ENCODE measurements around the gene TMPRSS7. TPM values are rescaled to one million over a fixed set of nuclear protein-coding genes. Genes with fewer than 3 reads are reported as not detected.

The TMPRSS7 gene
- total RNA-seq = 0.12 TPM

DNA sequence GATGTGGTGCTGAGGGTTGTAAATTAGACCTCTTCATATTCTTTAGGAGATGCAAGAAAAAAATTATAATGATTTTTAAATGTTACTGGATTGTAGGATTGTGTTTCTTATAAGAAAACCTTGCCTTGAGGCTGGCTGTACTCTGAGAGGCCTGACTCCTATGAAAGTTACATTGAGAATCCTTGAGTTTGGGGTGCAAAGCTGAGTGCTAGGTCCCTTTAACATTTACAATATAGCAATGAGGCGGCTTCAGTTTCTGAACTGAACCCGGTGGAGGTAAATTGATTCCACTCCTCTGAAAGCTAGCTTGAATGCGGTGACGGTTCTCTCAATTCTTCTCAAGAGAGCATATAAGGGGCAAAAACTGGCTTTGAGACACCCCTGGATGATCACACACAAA is at the start of gene TMPRSS7:
Gene TMPRSS7, plus strand, starts transcription at position 301 of the 400 bp plus-strand sequence. CDS start 110 bp downstream, outside the sequence.
- DNase-seq (ENCODE audit: low spot score) = no peak

GRCh38 chr3:111986800-111987199 is 47.7 kb upstream of the TMPRSS7 start:
- DNase-seq (ENCODE audit: low spot score) = no peak

DNA sequence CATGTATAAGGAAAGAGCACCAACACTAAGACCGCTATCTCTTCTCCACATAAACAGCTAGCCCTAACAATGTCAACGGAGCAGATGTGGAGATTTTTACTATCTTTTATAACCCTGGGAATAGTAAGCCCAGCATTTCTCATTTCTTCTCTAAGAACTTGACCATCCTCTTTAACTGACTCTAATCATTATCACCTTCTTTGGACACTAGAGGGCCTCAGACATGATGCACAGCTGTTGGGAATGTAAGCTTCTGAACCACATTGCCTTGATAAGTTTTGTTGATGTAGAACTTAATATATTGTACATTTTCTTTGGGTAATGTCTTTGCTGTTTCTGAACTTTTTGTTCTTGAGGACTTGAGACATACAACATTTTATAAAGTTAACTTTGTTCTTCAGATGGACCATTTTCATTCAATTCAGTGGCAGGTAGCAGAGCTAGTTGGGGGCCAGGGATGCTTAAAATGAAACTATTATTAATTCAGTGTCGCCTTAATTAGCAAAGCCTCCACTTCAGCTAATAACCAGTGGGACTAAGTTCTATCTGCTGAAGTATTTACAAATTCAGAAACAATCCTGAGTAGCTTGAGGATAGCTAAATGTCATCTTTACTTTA is 45.4 kb upstream of the TMPRSS7 start:
- DNase-seq (ENCODE audit: low spot score) = no peak

- no peak for DNase-seq (ENCODE audit: low spot score)
These were observed 41.5 kb upstream of the TMPRSS7 start for GRCh38 chr3:111993038-111993437.

DNA sequence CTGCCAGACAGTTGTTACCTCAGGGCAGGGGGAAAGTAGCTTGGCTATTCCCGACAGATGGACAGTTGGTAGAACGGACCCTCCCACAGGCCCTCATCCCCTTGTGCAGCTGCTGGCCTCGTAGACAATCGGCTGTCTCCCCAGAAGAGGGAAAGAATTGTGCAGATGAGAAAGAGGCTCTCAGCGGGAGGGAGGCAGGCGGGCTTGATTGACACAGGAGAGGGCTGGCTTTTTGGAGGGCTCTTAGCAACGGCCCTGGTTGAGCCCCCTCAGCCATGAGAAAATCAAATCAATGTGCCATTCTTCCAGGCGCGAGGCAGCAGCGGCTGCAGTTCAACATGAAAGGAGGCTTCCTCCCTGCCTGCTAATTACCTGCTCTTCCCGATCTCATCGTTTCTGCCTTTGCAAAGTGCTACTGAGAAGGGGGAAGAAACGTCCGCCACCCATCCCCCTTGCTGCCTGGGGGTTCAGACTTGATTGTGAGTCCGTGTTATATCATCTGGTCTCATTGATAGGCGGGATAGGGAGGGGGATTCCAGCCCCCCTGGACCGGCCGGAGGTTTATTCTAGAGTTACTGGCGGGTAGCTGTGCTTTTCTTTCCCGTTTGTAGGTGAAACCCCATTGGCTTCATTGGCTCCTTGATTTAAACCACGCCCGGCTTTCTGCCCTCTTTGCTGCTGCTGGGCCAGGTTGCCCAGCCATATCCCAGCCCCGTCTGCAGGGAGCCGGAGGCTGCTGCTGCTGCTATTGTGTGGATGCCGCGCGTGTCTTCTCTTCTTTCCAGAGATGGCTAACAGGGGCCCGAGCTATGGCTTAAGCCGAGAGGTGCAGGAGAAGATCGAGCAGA is 35.7 kb upstream of the TMPRSS7 start, which contains the start of gene TAGLN3:
Gene TAGLN3, plus strand, starts transcription at position 287 of the 848 bp plus-strand sequence. Its CDS starts 501 bp downstream, at position 788.
- DNase-seq (ENCODE audit: low spot score) = no peak

- no peak for DNase-seq (ENCODE audit: low spot score)
These were observed 34.8 kb upstream of the TMPRSS7 start for GRCh38 chr3:111999484-112000324.

DNA sequence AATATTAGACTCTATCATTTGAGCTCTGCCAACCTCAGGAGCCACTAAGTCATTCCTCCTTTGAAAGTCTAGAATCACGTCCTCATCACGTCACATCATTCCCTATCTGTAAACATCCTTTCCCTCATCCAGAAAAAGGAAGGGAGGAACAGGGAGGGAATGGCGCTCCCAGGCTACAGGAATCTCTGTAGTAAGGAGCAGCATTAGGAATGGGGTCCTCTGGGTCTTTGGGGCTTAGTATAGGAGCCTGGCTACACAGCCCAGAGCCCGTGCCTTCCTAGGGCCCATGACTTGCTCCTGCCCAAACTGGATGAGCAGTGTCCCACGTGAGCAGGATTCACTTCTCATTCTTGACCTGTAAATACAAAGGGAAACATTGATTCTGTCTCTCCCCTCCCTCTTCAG is 34.2 kb upstream of the TMPRSS7 start:
- no peak for DNase-seq (ENCODE audit: low spot score)

- DNase-seq (ENCODE audit: low spot score) = no peak
These were observed 33.6 kb upstream of the TMPRSS7 start for GRCh38 chr3:112000966-112001365.

GRCh38 chr3:112001526-112001925 is 33.0 kb upstream of the TMPRSS7 start:
- DNase-seq (ENCODE audit: low spot score) = no peak

GRCh38 chr3:112002096-112002971 is 32.2 kb upstream of the TMPRSS7 start:
- no peak for DNase-seq (ENCODE audit: low spot score)

DNA sequence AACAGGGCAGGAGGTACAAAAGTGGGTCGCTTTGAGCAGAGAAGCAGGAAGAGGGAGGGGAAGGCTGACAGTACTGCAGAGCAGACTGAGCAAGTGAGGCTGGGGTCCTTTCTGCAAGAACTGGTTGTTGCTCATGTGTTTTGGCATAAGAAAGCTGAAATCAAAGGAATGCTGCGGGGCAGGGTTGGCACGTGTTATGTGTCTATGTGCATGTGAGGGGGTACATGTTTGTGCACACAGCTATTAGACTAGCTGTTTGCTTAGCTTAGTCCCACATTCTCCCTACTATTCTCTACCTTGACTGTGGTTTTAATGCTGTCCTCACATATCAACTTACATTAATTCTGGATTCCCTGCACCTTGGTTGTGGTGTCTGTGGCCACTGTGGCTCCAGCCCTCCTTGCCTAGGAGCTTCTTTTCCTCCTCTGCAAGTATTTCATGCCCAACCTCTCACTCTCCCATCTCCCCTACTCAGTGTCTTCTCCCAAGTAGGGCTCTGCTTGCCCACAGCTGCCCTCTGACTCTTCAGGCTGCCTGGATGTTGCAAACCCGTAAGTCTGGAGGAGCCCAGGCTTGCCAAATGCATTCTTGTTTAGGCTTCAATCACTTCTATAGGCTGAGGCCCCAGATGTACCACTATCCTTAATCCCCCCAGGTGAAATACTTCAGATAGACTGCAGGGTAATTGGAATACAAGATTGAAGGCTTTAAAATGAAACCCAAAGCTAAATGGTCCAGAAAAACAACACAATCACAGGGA is 31.0 kb upstream of the TMPRSS7 start:
- DNase-seq (ENCODE audit: low spot score) = no peak

DNA sequence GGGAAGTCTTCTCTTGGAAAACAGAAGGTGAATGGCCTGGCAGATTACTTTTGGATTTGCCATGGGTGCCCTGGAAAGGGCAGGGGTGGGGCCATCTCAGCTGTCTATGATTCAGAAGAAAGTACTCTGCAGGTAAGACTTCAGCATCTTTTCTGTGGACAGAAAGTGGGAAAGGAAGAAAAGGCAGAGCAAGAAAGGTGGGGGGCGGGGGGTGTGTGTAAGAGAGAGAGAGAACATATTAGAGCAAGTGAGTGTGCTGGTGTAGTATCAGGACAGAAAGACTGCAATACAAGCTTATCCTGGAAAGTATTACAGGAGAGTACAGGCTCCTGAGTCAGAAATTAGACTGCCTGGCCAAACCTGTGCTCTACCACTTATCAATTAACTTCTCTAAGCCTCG is 30.3 kb upstream of the TMPRSS7 start:
- DNase-seq (ENCODE audit: low spot score) = no peak

DNA sequence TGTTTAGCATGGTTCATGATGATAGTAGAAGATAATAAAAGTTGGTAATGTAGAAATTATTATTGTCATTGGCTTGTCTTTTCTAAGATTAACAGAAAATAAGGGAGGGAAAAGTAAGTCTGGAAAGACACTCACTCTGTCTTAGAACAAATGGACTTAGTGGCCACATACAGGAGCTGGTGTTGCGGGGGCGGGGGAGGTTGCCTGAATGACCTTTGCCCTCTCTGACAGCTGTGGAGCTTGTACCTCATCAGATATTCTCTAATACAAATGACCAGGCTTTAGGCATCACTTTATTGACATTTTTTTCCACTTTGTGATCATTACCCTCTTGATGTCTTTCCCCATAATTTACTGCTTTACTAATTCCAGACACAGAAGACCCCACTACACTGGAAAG is 29.9 kb upstream of the TMPRSS7 start:
- no peak for DNase-seq (ENCODE audit: low spot score)

DNA sequence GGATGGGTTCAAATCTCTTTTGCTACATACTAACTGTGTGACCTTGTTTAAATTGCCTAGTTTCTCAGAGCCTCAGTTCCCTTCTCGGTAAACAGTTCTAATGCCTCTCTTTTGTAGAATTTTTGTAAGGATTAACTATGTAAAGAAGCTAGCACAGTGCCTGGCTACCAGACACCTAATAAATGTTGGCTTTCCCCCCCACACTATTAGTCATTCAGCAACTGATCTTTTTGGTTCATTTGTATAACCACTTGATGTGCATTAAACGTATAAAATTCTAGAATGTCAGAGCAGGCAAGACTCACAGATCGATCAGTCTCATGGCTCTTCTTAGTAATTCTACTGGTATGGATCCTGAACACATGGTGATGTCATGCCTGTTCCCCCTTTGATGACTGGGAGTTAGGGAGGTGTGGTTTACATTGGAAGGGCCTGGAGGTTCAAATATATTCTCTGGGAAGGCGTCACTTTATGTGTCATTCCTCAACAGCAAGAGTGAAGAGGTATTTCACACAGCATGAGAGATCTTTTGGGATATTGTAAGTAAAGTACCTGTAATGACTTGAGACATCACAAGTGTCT is 29.4 kb upstream of the TMPRSS7 start:
- no peak for DNase-seq (ENCODE audit: low spot score)

- no peak for DNase-seq (ENCODE audit: low spot score)
These were observed 26.9 kb upstream of the TMPRSS7 start for GRCh38 chr3:112007633-112008032.

DNA sequence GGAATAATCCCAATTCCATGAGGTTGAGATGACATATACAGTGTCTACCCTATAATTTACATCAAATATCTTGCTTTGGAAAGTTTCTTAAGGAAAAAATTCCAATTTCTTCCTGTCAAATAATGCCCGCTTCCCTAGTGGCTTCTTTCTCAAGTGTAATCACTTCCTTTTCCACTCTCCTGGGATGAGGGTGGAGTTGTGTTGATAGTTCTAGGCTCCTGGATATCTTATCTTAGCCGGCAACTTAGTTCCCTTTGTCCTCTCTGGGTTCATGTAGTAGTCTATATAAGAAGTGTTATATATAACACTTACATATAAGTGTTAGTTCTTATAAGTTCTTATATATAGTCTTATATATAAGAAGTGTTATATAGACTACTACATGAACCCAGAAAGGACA is 24.9 kb upstream of the TMPRSS7 start:
- DNase-seq (ENCODE audit: low spot score) = no peak

GRCh38 chr3:112010636-112011035 is 23.9 kb upstream of the TMPRSS7 start:
- no peak for DNase-seq (ENCODE audit: low spot score)

- no peak for DNase-seq (ENCODE audit: low spot score)
These were observed 23.1 kb upstream of the TMPRSS7 start for GRCh38 chr3:112011376-112011940.

- DNase-seq (ENCODE audit: low spot score) = no peak
These were observed 22.1 kb upstream of the TMPRSS7 start for GRCh38 chr3:112012205-112012992.

Data from mucosa of gallbladder (tissue), 1 donor.